Stimulated activated CD4-positive, alpha-beta T cell treated with anti-CD3 and anti-CD28 coated beads, TNF-alpha, amount 100 ng/mL, for 4 hours (primary cell): ENCODE results near the gene GIPC3.

Experiments
- DNase-seq, 3 experiments: peaks; one replicate each; pipeline ENCODE4 v3.0.0-alpha.2; 2020; ENCODE audit warnings: low read depth in 3 of 3

The GIPC3 gene, protein sequence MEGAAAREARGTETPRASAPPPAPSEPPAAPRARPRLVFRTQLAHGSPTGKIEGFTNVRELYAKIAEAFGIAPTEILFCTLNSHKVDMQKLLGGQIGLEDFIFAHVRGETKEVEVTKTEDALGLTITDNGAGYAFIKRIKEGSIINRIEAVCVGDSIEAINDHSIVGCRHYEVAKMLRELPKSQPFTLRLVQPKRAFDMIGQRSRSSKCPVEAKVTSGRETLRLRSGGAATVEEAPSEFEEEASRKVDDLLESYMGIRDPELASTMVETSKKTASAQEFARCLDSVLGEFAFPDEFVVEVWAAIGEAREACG

DNA sequence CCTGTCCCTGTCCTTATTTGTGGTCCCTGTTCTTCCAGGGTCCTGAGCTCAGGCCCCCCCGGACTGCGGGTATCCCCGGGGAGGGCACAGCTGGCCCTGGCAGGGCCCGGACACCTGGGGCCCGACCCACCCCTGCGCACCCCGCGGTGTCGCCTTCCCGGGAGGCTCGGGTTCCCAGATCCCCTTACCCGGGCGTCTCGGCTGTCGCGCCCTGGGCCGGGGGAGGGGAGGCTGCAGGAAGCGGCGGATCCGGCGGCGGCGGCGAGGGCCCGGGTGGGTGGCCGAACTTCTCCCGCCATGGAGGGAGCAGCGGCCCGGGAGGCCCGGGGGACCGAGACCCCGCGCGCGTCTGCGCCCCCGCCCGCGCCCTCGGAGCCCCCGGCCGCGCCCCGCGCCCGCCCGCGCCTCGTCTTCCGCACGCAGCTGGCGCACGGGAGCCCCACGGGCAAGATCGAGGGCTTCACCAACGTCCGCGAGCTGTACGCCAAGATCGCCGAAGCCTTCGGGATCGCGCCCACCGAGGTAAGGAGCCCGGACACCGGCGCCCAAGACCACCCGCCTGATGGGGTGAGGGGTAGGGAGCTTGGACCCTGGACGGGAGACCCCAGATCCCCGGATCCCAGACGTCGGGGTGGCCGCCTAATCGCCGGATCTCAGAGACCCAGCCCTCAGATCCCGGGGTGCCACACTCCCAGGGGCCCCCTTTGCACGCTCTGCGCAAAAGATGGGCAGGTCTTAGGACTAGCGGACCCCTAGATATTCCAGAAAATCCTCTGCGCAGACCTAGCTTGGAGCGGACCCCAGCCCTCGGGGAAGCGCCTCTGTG, at the start of gene GIPC3:
TSS of gene GIPC3 (plus strand) at position 178 of the 826 bp plus-strand sequence. CDS start at position 298, 120 bp downstream.
- no peak for DNase-seq

DNA sequence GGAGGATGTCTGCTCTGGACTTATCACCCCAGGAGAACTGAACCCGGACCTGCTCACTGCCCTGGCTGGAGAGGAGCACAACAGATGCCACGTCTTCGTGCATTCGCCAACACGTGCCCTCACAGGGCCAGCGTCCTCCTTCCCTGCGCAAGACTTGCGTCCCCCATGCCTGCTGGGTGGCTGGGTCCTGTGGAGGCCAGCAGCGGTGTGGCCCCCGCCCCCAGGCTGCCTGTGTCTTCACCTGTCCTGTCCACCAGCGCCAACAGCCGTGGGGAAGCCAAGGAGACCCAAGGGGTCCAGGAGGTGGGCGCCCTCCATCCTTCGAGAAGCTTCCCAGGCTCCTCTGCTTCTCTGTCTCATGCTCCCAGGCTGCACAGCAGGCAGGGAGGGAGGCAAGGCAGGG, 49.7 kb upstream of the GIPC3 start:
- no peak for DNase-seq

DNA sequence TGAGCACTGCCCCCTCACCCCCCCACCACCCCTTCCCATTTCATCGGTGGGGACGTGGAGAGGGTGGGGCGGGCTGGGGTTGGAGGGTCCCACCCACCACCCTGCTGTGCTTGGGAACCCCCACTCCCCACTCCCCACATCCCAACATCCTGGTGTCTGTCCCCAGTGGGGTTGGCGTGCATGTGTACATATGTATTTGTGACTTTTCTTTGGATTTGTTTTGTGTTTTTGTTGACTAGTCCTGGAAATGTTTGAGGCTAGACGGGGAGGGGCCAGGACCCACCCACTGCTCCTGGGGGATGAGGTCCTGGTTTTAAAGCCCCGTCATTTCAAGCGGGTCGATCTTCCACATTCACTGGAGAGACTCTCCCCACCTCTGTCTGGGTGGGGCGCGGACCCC, 49.3 kb upstream of the GIPC3 start:
- DNase-seq = no peak

DNA sequence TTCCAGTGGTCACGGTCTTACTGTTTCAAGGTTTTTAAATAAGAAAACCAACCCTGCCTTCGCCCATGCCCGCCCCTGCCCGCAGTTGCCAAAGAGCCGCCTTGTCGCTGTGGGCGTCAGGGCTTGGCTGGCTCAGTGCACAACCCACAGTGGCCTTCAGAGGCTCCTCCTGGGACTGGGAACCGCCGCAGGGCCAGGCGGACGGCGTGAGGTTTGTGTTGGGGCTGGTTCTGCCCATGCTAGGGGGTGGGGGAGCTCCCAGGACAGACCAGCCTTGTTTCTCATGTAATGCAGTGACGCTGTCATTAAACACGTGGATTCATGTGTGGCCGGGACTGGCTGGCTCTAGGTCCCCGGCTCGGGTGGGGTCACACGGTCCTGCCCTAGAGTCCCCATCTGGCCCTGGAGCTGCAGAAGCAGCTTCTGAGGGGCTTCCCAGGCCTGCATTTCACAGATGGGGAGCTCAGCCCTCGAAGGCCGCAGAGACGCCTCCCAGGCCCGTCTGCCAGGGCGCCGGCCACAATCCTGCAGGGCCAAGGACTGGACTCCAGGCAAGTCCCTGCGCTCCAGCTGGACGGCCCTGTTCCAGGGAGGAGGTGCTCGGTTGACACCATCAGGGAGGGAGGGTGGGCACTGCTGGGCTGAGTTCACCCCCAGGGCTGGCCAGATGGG, 48.7 kb upstream of the GIPC3 start:
- DNase-seq = no peak

DNA sequence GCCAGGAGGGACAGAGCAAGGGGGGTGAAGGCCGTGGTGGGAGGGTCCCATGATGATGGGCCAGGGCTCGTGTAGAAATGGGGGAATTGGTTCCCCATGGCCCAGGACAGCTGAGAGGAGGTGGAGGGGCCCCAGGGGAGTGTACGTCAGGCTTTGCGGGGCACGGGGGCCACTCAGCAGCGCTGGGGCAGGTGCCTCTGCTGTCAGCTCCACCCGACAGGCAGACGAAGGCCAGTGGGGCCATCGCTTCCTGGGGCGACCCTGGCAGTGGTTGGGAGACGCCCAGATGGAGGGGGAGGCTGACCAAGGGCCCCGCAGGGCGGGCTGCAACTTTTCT, 48.2 kb upstream of the GIPC3 start:
- no peak for DNase-seq

DNA sequence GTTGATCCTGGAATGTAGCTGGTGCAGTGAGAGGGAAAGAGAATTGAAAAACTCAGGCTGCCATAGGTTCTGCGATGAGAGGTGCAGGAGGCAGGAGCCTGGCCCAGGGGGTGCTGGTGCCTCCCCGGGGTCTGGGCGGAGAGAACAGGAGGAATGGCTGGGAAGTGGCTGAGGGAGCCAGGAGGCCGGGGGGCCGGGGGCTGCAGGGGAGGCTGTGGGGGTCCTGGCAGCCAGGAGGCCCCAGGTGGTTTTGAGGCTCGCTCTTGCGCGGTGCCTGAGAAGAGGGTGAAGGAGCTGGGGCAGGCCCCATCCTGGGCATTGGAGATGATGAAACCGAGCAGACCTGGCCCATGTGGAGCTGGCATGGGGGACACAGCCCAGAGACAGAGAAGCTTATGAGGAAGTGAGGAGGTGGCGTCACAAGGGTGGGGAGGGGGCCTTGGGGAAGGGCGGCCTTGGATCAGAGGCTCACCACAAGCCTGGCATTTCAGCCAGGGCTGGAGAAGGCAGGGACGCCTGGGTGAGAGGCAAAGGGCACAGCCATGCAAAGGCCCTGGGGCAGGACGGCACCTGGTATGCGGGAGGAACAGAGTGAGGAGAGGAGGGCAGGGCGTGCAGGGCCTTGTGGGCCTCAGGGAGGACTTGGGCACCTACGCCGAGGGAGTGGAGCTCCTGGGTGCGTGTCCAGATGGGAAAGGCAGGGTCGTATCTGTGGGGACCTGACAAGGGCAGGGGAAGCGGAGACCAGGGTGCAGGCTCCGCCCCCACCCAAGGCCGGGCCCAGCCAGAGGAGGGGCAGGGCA, 47.6 kb upstream of the GIPC3 start:
- no peak for DNase-seq

DNA sequence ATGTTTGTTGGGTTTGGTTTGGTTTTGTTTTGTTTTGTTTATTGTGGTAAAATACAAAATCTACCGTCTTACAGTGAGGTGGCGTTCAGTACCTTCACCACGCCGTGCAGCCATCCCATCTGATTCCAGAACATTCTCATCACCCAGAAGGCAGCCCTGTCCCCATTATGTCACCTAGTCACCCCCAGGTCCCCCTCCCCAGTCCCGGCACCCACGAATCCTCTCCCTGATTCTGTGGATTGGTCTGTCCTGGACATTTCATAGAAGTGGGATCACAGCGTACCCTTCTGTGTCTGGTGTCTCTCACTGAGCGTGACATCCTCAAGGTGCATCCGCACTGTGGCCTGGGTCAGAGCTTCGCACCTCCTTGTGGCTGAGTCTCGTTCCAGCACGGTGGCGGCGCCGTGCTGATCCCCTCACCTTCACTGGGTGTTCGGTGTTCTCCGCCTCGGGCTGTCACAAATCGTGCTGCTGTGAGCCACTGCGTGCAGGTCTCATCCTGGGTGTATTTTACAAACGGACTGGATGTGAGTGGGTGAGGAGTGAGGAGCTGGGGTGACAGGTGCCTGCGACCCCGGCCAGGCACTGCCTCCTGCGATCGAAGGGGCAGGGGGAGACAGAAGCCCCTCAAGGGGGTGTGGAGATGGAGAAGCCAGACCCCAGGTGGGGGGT, 46.9 kb upstream of the GIPC3 start:
- no peak for DNase-seq

DNA sequence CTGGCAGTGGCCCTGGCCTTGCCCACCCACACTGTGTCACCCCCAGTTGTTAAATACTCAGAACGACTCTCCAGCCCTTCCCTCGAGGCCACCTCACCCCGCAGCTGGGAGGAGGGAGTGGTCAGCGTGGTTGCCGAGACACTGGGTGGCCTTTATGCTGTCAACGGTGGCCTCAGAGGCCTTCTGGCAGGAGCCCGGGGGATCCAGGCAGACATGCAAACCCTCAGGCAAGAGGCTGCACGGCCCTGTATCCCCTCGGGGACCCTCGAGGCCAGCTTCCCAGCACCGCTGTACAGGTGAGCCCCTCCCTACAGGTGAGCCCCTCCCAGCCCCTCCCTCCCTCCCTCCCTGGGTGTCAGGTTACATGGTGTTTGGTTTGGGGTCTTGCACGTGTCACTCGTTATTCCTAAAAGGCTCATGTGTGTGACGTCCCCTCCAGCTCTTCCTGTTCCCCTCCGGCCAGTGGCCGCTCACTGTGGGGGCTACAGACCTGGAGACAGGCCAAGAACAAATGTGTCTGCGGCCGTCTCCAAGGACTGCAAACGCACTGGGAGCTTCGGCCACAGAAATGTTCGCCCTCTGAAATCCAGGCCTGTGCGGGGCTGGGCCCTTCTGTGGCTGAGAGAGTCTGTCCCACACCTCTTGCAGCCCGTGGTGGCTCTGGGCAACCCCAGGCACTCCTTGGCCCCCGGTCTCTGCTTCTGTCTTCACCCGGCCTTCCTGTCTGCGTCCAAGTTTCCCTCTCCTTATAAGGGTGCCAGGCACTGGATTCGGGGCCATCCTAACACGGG, 46.1 kb upstream of the GIPC3 start, which contains the start of gene TEKTIP1:
TSS of gene TEKTIP1 (plus strand) at position 210 of the 791 bp plus-strand sequence. CDS start at position 214, 4 bp downstream.
- DNase-seq = no peak

DNA sequence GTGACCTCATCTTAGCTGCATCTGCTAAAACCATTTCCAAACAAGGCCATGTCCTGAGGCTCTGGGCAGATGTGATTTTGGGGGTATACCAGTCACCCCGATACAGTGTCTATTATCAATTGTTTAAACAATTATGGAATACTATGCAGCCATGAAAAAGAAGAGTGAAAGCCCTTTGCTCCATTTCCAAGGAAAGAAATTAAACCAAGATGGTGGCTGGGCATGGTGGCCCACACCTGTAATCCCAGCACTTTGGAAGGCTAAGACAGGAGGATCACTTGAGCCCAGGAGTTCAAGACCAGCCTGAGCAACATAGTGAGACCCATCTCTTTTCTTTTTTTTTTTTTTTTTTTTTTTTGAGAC, 45.5 kb upstream of the GIPC3 start:
- no peak for DNase-seq

DNA sequence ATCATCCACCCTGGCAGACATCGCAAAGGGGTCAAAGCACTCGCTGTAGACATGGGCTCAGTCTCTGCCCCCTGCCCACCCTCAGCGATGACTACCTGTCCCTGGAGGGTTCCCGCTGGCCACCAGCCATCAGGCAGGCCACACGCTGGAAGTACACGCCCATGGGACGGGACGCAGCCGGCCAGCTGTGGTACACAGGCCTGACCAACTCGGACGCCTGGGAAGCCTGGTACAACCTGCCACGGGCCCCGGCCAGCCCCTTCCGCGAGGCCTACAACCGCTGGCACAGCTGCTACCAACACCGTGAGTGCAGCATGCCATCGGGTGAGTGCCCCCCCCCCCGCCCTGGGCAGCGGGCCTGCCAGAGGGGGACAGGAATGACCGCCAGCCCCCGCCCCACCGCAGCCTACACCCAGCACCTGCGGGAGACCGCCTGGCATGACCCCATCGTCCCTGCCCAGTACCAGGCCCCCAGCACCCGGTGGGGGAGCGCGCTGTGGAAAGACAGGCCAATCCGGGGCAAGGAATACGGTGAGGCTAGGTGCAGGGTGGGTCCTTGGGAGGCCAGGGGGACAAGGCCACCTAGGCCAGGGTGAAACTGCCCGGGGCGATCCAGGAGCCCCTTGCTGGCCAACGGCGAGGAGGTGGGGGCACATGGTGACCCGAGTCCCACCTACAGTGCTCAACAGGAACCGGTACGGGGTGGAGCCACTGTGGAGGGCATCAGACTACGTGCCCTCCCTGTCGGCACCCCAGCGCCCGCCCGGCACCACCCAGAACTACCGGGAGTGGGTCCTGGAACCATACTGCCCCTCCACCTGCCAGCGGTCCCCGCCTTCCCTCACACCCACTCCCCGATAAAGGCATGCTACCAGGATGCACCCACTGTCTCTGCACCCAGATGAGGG, 41.9 kb upstream of the GIPC3 start:
- DNase-seq = no peak

DNA sequence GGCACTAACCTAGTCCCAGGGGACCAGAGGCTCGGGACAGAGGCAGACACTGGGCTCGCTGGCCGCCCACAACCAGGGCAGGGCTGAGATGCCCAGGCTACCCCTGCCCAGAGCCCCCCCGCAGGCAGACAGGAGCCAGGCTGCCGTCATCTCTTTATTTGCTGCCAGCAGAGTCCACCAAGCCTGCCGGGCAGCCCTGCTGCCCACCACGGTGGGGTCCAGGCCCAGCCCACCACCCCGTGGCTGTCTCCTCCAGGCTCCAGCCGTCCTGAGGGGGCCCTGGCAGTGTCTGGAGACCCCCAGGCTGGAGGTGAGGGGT, 41.3 kb upstream of the GIPC3 start:
- DNase-seq = no peak

DNA sequence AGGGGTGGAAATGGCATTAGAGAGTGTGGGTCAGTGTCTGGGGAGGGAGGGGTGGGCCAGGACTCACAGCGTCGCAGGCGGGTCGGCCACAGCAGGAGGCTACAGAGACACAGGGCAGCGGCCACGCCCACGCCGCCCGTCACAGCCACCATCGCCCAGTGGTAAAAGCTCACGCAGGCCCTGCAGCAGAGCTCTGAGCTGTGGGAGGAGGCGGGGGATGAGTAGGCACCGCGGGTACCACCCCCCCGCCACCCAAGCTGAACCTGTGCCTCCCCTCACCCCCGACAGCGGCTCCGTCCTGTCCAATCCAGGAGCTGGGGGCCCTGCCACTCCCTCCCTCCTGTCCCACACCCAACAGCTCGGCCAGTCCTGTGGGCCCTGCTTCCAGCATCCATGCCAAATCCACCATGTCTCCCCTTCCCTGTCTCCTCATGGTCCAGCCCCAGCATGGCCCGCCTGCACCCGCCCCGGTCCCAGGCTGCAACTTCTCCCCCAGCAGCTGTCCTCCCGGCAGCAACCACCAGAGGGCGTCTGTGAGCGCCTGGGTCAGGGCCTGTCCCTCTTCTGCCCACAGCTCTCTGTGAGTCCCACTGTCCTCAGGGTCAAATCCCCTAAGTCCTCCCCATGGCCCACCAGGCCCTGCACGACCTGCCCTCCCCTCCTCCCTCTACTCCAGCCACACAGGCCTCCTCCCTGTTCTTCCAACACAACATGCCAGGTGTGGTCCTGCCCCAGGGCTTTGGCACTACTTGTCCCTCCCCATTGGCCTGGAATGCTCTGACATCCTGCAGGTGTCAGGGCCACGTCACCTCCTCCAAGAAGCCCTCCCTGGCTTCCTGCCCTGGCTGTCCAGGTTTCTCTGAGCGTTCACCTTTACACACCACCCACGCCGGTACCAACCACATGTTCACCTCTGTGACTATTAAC, 40.3 kb upstream of the GIPC3 start:
- DNase-seq = peak; percentile 58 to 71 (median 60)

DNA sequence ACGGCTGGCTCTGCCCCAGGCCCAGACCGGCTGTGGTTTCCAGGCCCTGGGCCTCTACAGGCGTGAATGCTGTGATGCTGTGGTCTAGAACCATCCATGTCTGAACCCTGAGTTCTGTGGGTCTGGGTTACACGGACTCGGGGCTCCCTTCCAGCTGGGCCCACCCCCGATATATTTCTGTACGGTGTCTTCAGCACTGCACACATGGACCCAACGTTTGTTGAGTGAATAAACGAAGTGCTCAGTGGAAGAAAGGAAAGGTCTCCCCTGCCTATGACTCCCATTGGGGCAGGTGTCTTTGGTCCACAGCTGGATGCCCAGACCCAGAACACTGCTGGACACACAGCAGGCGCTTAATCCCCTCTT, 39.6 kb upstream of the GIPC3 start:
- no peak for DNase-seq

DNA sequence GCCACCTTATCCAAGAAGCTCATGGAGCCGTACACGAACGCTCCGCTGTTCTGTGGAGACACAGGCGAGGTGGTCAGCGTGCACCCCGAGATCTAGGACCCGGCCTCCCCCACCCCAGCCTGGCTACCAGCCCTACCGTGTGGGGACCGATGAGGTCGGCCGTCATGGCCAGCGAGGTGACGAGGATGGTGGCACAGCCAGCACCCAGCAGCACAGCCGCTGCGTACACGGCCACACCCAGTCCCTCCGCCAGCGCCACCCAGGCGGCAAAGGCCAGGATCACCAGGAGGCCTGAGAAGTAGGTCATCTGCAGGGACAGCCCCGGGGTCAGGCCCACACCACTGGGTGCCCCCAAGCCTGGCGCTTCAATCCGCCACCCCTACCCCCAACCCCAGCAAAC, 39.2 kb upstream of the GIPC3 start:
- no peak for DNase-seq

DNA sequence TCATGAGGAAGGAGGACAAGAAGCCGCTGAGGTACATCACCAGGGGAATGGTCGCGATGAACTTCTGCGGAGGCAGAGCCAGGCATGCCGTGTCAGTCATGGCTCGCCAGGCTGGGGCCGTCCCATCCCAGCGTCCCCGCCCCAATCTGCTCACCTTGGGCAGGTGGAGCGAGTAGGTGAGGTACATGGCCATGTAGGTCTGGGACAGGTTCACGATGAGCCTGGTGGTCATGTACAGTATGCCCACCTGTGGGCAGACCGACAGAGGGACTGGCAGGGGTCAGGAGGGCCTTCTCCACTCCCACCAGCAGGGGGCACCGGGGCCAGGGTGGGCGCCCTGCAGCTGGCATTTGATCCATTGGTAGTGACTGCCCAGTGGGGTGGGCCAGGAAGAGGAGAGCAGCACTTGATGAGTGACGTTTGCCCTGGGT, 38.0 kb upstream of the GIPC3 start:
- no peak for DNase-seq

DNA sequence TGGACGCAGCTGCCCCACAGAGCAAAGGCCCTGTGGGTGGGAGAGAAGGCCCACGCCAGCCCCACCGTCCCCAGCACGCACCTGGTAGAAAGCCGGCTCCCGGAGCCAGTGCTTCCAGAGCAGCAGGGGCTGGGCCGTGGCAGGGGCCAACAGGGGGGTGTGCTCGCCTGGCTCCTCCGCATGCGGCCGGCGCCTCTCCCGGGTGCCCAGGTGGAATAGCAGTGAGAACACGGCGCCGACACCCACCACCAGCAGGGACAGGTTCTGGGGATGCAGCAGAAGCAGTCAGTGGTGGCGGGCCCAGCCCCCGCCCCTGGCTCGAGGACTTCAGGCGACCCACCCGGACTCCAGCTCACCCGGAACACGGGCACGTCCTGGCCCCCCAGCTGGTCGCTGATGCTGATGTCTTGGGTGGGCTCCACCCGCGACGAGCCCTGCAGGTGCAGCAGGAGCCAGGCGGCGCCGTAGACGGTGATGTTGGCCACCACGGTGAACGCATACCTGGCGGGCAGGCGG, 37.5 kb upstream of the GIPC3 start:
- DNase-seq = no peak

DNA sequence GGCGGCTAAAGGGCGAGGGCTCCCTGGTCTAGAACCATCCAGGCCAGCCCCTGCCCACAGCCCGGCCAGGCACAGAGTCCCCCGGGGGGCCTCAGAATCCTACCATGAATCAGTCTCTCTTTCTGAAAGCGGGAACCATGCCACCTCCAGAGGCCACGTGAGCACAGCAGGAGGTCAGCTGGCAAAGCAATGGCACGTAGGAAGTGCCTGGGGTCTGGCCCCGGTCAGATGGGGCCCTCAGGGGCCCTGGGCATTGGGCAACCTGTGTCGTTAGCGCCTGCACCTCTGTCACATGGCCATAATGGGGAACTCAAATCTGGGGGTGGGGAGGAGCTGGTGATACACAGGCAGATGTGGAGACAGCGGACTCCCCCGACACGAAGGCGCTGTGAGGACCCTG, 36.7 kb upstream of the GIPC3 start:
- no peak for DNase-seq

DNA sequence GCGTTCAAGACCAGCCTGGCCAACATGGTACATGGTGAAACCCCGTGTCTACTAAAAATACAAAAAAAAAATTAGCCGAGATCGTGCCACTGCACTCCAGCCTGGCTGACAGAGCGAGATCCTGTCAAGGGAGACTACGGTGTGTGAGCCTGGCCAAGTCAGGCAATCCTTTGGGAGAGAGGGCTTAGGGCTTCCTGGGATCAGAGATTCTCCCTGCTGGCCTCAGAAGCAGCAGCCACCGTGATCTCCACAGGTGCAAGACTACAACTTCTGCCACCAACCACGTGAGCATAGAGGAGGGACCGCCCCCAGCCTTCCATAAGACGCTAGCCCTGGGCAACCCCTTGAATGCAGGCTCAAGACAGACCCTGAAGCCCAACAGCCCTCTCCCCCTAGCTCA, 35.5 kb upstream of the GIPC3 start:
- DNase-seq = no peak
